Islet of Langerhans (tissue), 1 donor: ENCODE measurements around the gene OR11L1.

ENCODE experiments used
- FAIRE-seq: peaks from one replicate; lab custom pipeline; 2011; peaks lifted over from hg19 to GRCh38; lab: Jason Lieb, UNC

OR11L1 gene

GRCh38 chr1:247797518-247797917 lies 44.2 kb downstream of the OR11L1 start:
- no peak for FAIRE-seq
